ENCODE measurements around the gene BICDL2.

GRCh38 chr16:2987286-2987685 is 49.5 kb downstream of the BICDL2 start:
- TF ChIP-seq CTCF (IDR thresholded peaks at IDR 0.05) = no peak
- TF ChIP-seq POLR2A (IDR thresholded peaks at IDR 0.05) = no peak

Measured in breast epithelium (tissue), 3 donors.